Left ventricle myocardium inferior (tissue), 1 donor: Measurements from ENCODE around the gene CRELD2. TPM values are rescaled to one million over a fixed set of nuclear protein-coding genes. Genes with fewer than 3 reads are reported as not detected.

Experiments used
- DNase-seq: peaks from one replicate; pipeline ENCODE4 v3.0.0-alpha.2; 2020
- H3K27ac ChIP-seq: fragments of 200-600 bp; replicated peaks from 2 replicates; pipeline ENCODE4 v1.8.0; 2021
- H3K27me3 ChIP-seq: fragments of 200-600 bp; 2 replicates; pipeline ENCODE4 v1.8.0; 2021; ENCODE audit warnings: low read depth
- H3K36me3 ChIP-seq: fragments of 200-600 bp; 2 replicates; pipeline ENCODE4 v1.8.0; 2021
- H3K4me1 ChIP-seq: fragments of 200-600 bp; 2 replicates; pipeline ENCODE4 v1.8.0; 2021
- H3K4me3 ChIP-seq: fragments of 200-600 bp; 2 replicates; pipeline ENCODE4 v1.8.0; 2021; ENCODE audit warnings: mild to moderate bottlenecking, moderate library complexity
- H3K9me3 ChIP-seq: fragments of 200-600 bp; replicated peaks from 2 replicates; pipeline ENCODE4 v1.8.0; 2021
- CTCF ChIP-seq: fragments of 200-600 bp; IDR thresholded peaks from 2 replicates; pipeline ENCODE4 v1.8.0; 2021; ENCODE audit warnings: antibody characterized with exemption, mild to moderate bottlenecking, borderline replicate concordance
- intact Hi-C: fragments of 100-400 bp; cut with micrococcal nuclease; formaldehyde crosslinking; loops from one replicate; pipeline ENCODE4 v1.11.0; 2022
- total RNA-seq: library from RNA; stranded (reverse); fragmentation: NEBNext Ultra II Directional; extraction: Animal tissue kit (Norgen Biotek cat#: 25700); gene quantifications from one replicate; pipeline ENCODE4 v1.2.1, GENCODE V29; 2021
- donor health status: DM: no; HTN: yes; CAD: no; lungs with severe emphysema.

The CRELD2 gene
- total RNA-seq, 1 donor from 2014 or later = 25.5 TPM

- no peak for TF ChIP-seq CTCF
- Histone ChIP-seq H3K36me3 (peaks cover 47% of the 10 kb centered on the region), H3K9me3 (no peaks in the 10 kb centered on the region), H3K4me1 (no peaks in the 10 kb centered on the region), H3K4me3 (no peak overlapping the region), H3K27me3 (no peaks in the 10 kb centered on the region), H3K27ac (no peak overlapping the region)
- intact Hi-C loops = no loop called here
- no peak for DNase-seq
Observed at GRCh38 chr22:49884503-49885260, 33.8 kb upstream of the CRELD2 start.

GRCh38 chr22:49885281-49885680 is 33.2 kb upstream of the CRELD2 start:
- Histone ChIP-seq H3K27ac (no peak overlapping the region), H3K4me1 (no peaks in the 10 kb centered on the region), H3K36me3 (peaks cover 47% of the 10 kb centered on the region), H3K9me3 (no peaks in the 10 kb centered on the region), H3K27me3 (no peaks in the 10 kb centered on the region), H3K4me3 (no peak overlapping the region)
- DNase-seq = no peak
- intact Hi-C loops = no loop called here
- no peak for TF ChIP-seq CTCF

GRCh38 chr22:49885881-49886280 is 32.6 kb upstream of the CRELD2 start:
- H3K36me3 ChIP-seq = peaks cover 53% of the 10 kb centered on the region
- H3K4me1 ChIP-seq = no peaks in the 10 kb centered on the region
- intact Hi-C loops = no loop called here
- no peak for DNase-seq
- TF ChIP-seq CTCF = no peak
- no peaks in the 10 kb centered on the region for H3K27me3 ChIP-seq
- H3K4me3 ChIP-seq = no peak overlapping the region
- H3K27ac ChIP-seq = no peak overlapping the region
- H3K9me3 ChIP-seq = no peaks in the 10 kb centered on the region

GRCh38 chr22:49886346-49887063 is 31.9 kb upstream of the CRELD2 start:
- TF ChIP-seq CTCF = no peak
- Histone ChIP-seq H3K4me1 (no peaks in the 10 kb centered on the region), H3K27ac (no peak overlapping the region), H3K27me3 (no peaks in the 10 kb centered on the region), H3K9me3 (no peaks in the 10 kb centered on the region), H3K4me3 (no peak overlapping the region), H3K36me3 (peaks cover 60% of the 10 kb centered on the region)
- DNase-seq = no peak
- intact Hi-C loops = no loop called here

GRCh38 chr22:49887064-49887451 is 31.4 kb upstream of the CRELD2 start:
- Histone ChIP-seq H3K27me3 (no peaks in the 10 kb centered on the region), H3K4me3 (no peak overlapping the region), H3K9me3 (no peaks in the 10 kb centered on the region), H3K4me1 (peaks cover 4% of the 10 kb centered on the region), H3K27ac (no peak overlapping the region), H3K36me3 (peaks cover 61% of the 10 kb centered on the region)
- intact Hi-C loops = no loop called here
- TF ChIP-seq CTCF = no peak
- DNase-seq = no peak
